Measurements from ENCODE around the gene DYNC2I2.
A peak's percentile ranks its signal among the peaks of the same experiment; 100 is the strongest.

The DYNC2I2 gene

GRCh38 chr9:128614728-128615127 lies 41.9 kb downstream of the DYNC2I2 start:
- Histone ChIP-seq H3K36me3 (ENCODE audit: low read depth) (peaks cover 100% of the 10 kb centered on the region), H3K4me3 (ENCODE audit: severe bottlenecking) (no peak overlapping the region), H3K4me1 (ENCODE audit: insufficient read depth, poor library complexity, severe bottlenecking) (no peaks in the 10 kb centered on the region), H3K9me3 (ENCODE audit: severe bottlenecking) (no peaks in the 10 kb centered on the region), H3K27ac (ENCODE audit: poor library complexity, severe bottlenecking) (no peak overlapping the region), H3K27me3 (ENCODE audit: insufficient read depth, poor library complexity, severe bottlenecking) (no peaks in the 10 kb centered on the region)
- DNase-seq (ENCODE audit: low spot score) (no peak), ATAC-seq (ENCODE audit: low read depth) (peak; percentile 52; the same call in 2 of the 3 replicates)
- no peak for TF ChIP-seq CTCF (IDR thresholded peaks at IDR 0.05; ENCODE audit: poor library complexity, severe bottlenecking)

- Histone ChIP-seq H3K36me3 (ENCODE audit: low read depth) (peaks cover 100% of the 10 kb centered on the region), H3K4me1 (ENCODE audit: insufficient read depth, poor library complexity, severe bottlenecking) (no peaks in the 10 kb centered on the region), H3K4me3 (ENCODE audit: severe bottlenecking) (no peak overlapping the region), H3K27me3 (ENCODE audit: insufficient read depth, poor library complexity, severe bottlenecking) (no peaks in the 10 kb centered on the region), H3K9me3 (ENCODE audit: severe bottlenecking) (no peaks in the 10 kb centered on the region), H3K27ac (ENCODE audit: poor library complexity, severe bottlenecking) (no peak overlapping the region)
- DNase-seq (ENCODE audit: low spot score) (no peak), ATAC-seq (ENCODE audit: low read depth) (no peak)
- no peak for TF ChIP-seq CTCF (IDR thresholded peaks at IDR 0.05; ENCODE audit: poor library complexity, severe bottlenecking)
Measured at GRCh38 chr9:128611600-128612394, 44.9 kb downstream of the DYNC2I2 start.

- peaks cover 98% of the 10 kb centered on the region for H3K36me3 ChIP-seq (ENCODE audit: low read depth)
- no peak for TF ChIP-seq CTCF (IDR thresholded peaks at IDR 0.05; ENCODE audit: poor library complexity, severe bottlenecking)
Measured at GRCh38 chr9:128610897-128611296, 45.8 kb downstream of the DYNC2I2 start.

DNA sequence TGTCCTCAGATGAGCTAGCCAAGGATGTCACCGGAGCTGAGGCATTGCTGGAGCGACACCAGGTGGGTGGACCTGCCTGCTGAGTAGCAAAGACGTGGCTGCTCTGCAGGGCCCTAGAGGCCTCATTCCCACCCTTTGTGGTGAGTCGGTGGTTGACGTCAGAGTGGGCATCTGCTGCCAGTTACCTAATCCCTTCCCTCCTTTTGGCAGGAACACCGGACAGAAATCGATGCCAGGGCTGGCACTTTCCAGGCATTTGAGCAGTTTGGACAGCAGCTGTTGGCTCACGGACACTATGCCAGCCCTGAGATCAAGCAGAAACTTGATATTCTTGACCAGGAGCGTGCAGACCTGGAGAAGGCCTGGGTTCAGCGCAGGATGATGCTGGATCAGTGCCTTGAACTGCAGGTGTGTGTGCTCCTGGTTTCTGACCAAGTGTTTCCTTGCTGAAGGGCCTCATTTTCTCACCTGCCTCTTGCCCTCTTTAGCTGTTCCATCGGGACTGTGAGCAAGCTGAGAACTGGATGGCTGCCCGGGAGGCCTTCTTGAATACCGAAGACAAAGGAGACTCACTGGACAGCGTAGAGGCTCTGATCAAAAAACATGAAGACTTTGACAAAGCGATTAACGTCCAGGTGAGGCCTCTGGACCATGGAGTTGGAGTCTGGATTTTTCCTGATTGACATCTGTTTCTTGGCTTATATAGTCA lies 48.9 kb downstream of the DYNC2I2 start:
- peak overlapping the region; percentile 38 for H3K27ac ChIP-seq (ENCODE audit: poor library complexity, severe bottlenecking)
- peaks cover 98% of the 10 kb centered on the region for H3K36me3 ChIP-seq (ENCODE audit: low read depth)
- no peaks in the 10 kb centered on the region for H3K27me3 ChIP-seq (ENCODE audit: insufficient read depth, poor library complexity, severe bottlenecking)
- H3K4me1 ChIP-seq (ENCODE audit: insufficient read depth, poor library complexity, severe bottlenecking): no peaks in the 10 kb centered on the region
- ATAC-seq (ENCODE audit: low read depth) (peak; percentile 84), DNase-seq (ENCODE audit: low spot score) (no peak)
- no peak overlapping the region for H3K4me3 ChIP-seq (ENCODE audit: severe bottlenecking)
- no peak for TF ChIP-seq CTCF (IDR thresholded peaks at IDR 0.05; ENCODE audit: poor library complexity, severe bottlenecking)
- H3K9me3 ChIP-seq (ENCODE audit: severe bottlenecking): no peaks in the 10 kb centered on the region

More at GRCh38 chr9:128610897-128611296, 45.8 kb downstream of the DYNC2I2 start:
- H3K9me3 ChIP-seq (ENCODE audit: severe bottlenecking): no peaks in the 10 kb centered on the region
- H3K27me3 ChIP-seq (ENCODE audit: insufficient read depth, poor library complexity, severe bottlenecking): no peaks in the 10 kb centered on the region
- no peak overlapping the region for H3K4me3 ChIP-seq (ENCODE audit: severe bottlenecking)
- no peaks in the 10 kb centered on the region for H3K4me1 ChIP-seq (ENCODE audit: insufficient read depth, poor library complexity, severe bottlenecking)
- ATAC-seq (ENCODE audit: low read depth) (no peak), DNase-seq (ENCODE audit: low spot score) (no peak)
- H3K27ac ChIP-seq (ENCODE audit: poor library complexity, severe bottlenecking): no peak overlapping the region
